ENCODE data around the gene APC. TPM values are rescaled to one million over a fixed set of nuclear protein-coding genes. Genes with fewer than 3 reads are reported as not detected.

The APC gene
- total RNA-seq, 1 donor from 2014 or later = 52.6 TPM

GRCh38 chr5:112787261-112787660 is 49.6 kb downstream of the APC start:
- no peak for DNase-seq

GRCh38 chr5:112787896-112788295 is 50.2 kb downstream of the APC start:
- DNase-seq = no peak

DNA sequence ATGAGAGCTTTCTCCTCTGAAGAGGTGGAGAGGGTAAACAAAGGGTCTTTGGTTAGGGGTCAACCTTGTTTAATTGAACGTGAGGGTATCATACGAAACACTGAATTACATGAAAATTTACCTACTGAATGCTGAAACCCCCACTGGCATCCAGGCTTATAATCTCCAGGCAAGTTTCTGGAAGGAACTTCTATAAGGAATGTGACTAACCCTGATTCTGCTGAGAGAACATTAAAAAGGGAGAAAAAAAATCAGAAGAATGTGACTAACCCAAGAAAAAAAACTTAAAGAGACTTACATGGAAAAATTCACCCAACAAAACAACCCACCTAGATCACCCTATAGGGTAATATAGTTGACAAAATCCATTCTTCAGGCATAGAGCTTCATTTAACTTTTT is 55.5 kb downstream of the APC start:
- DNase-seq = no peak

DNA sequence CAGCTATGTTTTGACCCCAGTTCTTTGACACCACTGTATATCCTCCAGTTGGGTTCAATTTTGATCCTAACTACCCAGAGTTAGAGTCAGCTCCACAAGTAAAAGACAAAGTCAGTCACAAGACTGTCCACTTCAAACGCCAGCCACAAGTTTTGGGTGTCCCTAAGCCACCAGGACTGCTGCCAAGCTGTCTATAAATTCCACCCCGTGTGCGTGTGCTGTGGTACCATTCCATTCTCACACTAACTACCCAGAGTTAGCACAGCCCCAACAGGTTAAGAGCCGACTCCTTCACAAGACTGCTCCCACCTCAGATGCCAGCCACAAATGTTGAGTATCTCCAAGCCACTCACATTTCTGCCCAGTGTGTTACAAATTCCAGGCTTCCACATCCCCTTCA is 56.7 kb downstream of the APC start:
- DNase-seq = no peak

- DNase-seq = no peak
Measured at GRCh38 chr5:112795342-112795741, 57.7 kb downstream of the APC start.

DNA sequence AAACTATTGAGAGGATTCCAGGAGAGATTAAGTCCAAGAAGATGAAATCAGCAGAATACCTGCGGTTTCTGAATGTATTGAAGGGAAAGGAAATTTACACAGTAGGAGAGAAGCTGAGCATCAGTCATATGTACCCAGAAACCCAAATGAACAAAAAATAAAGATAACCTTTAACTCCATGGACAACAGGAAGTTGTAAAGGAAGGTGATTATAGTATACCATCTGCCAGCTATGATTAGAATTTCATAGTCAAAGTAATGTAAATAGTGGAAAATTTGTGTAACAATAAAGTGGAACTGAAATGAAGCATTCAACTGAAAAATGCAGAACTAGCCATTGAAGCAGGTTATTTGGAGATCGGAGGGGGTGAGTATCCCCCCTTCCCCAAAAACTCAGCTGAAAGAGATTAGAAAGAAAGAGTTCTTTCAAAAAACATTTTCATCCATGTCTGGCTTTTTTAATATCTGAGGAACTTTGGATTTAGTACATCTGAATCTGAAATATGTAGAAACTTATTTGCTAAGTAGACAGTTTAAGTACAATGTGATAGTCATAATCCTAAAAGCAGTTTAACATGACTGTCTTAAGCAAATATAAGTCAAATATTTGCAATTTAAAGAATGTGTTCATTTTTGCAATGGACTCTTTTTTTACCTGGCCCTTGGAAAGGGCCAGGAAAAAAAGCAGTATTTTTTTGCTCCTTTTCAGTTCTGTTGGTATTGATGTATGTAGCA is 58.4 kb downstream of the APC start:
- no peak for DNase-seq

DNA sequence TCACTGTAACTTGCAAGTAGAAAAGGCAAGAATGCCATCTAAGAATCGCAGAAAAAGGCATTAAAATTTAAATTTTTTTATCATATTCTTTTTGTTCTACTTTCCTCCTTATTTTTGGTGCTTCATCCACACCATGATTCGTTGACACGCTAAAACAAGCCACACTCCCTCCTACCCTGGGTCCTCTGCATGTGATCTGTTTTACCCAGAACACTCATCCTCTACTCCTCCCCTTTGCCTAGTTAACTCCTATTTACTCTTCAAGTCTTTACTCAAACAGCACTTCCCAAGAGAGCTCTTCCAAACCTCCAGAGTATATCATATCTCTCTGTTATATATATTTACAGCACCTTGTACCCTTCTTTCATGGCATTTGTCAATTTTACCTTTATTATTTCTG is 62.0 kb downstream of the APC start:
- no peak for DNase-seq

DNA sequence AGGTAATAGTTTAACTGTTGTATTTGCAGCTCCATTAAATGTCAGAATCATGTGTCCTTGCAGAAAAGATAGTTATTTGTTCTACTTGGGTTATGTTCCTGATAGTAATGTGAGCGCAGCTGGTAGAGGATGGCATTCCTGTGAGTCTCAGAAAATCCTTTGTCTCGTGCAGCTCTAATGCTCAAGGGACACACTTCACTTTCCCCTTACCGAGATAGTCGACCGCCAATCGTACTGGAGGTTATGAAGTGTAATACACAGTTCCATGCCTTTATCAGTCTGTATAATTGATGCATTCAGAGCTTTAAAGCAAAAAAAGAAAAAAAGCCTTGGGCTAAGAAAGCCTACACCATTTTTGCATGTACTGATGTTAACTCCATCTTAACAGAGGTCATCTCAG is 63.2 kb downstream of the APC start:
- no peak for DNase-seq

DNA sequence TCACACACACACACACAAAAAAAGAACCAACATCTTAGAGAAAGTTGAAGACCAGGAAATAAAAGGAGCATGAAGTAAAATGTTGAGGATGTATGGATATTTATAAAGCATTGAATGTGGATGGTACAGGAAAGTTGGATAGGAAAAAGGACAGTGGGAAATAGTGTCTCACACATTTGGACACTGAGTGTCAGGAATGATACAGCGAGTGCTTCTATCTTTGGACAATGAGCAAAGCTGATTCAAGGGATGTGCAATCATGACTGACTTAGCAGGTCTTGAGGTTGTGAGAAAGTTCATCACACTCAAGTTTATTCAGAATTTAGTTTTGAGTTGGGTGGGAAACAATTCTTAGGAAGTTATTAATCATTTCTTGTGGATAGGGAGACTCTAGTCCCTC is 73.3 kb downstream of the APC start:
- no peak for DNase-seq

DNA sequence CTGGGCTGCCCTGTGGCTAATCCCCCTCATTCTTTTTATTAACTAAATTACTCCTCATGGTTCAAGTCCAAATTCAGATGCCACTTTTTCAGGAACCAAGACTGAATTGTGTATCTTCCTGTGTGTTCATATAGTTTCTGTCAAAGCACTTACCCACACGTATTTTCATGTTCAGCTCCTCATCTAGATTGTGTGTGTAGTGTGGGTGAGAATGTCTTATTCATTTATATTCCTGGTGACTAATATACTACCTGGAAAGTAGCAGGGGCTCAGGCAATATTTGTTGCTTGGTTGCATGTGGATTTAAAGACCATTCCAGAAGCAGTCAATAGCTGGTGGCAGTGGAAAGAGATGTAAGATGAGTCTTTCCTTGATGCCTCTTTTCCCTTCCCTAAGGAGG is 74.9 kb downstream of the APC start:
- no peak for DNase-seq

GRCh38 chr5:112820246-112820645 is 82.6 kb downstream of the APC start:
- DNase-seq = no peak

DNA sequence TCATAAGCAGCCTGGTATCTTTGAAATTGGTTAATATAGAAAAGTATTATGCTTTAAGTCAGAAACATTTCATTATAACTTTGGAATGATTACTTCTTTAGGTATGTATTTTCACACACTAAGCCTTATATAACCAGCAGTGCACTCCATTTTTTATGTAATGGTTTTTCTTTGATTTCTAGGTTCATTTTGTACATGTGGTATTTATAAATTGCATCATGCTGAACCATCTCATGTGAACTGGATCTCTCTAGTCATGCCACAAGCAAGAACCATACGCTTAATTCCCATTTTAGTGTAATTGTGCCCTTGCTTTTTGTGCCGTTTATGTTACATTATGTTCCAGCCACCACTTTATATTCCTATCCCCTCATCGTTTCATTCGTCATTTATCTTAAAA is 84.8 kb downstream of the APC start:
- no peak for DNase-seq

DNA sequence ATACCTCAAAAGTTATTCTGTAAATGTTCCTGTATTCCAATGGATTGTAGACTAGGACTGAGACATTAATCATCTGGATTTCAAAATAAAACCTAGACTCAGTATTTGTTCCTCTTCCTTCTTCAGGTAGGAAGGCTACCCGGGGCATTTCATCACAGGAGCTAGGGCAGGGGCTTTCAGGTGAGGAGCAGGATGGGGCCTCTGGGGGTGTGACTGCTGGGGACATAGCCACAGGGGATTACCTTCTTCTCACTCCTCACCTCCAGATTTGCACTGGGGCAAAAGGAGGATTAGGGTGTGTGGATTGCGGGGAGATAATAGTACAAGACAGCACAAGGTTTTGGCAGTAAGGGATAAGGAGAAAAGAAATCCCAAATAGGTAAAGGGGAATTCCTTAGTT is 85.5 kb downstream of the APC start:
- no peak for DNase-seq

DNA sequence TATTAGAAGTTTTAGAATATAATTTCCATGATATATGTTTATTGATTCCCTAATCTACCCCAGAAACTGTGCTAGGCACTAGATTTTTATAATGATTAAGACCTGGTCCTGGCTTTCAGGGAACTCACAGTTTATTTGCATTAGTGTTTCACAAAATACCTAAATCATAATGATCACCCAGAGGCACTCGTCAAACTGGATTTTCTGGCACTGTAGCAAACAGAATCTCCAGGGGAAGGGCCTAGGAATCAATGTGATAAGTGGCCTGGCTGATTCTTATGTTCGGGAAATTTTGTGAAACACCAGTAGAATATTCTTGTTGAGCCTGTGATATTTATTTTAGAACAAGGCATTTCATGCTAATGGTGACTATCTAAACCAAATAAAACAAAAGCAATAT is 86.0 kb downstream of the APC start:
- no peak for DNase-seq

GRCh38 chr5:112824197-112824596 is 86.5 kb downstream of the APC start:
- DNase-seq = no peak

DNA sequence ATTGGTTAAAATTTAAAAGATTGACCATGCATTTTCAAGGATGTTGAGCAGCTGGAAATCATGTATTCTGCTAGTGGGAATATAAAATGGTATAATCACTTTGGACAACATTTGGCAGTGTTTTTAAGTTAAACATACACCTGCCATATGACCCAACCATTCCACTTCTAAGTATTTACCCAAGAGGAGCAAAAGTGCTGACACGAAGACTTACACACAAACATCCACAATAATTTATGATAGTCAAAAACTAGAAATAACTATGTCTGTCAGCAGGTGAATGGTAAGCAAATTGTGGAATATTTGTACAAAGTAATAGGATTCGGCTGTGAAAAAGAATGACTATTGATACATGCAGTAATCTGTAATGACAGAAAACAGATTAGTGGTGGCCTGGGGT is 92.7 kb downstream of the APC start:
- no peak for DNase-seq

- no peak for DNase-seq
Measured at GRCh38 chr5:112833971-112834370, 96.3 kb downstream of the APC start.

DNA sequence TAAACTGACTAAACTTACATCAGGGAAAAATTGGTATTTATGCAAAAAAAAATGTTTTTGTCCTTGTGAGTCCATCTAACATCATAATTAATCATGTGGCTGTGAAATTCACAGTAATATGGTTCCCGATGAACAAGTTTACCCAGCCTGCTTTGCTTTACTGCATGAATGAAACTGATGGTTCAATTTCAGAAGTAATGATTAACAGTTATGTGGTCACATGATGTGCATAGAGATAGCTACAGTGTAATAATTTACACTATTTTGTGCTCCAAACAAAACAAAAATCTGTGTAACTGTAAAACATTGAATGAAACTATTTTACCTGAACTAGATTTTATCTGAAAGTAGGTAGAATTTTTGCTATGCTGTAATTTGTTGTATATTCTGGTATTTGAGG is 106.8 kb downstream of the APC start:
- DNase-seq = no peak

DNA sequence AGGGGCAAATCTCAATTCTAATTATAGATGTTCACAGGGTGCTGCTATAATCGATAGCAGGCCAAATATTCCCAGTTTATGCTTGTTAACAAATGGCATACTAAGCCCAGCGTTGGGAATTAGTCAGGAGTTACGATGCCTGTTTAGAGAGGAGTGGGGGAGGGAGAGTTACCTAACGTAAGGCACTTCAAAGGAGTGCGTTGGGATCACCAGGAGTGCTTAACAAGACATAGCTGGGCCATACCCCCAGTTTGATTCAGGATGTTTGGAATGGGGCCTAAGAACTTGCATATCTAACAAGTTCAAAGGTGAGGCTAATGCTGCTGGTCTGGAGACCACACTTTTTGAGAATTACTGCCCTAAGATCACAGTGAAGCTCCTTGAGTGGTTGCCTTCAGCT is 108.9 kb downstream of the APC start:
- DNase-seq = no peak

DNA sequence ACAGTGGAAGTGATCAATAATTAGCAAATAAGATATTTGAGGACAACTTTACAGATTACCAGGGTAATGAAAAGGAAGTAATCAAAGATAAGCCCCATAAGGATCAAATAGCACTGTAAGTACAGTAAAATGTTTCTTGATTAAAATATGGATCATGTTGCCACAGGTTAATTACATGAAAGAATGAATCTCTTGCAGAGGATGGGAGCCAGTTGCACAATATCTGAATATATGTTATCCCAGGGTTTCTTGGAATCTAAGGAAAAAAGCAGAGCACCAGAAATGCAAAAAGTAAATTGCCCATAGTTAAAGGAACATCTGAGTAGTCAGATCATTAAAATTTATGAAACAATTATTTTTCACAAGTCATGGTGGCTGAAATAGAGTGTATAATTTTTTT is 109.6 kb downstream of the APC start:
- no peak for DNase-seq

GRCh38 chr5:112848116-112848811 is 110.6 kb downstream of the APC start:
- DNase-seq = peak; percentile 59

DNA sequence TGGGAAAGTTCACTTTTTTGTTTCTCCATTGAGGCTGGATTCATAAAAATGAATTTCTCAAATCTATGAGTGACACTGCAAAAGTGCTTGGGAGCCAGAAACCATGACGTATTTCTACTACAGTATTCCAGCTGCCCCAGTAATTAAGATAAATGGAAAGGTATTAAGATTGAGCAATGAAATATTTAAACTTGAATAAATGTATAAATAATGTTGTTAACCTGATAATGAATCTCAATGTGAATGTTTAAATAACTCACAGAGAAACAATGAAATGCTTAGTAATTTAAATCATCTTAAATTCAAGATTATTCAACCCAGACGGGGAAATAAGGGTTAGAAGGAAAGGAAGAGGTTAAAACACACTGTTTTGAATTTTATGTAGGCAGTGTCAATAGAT is 112.2 kb downstream of the APC start:
- DNase-seq = no peak

- no peak for DNase-seq
Measured at GRCh38 chr5:112854651-112855050, 117.0 kb downstream of the APC start.

DNA sequence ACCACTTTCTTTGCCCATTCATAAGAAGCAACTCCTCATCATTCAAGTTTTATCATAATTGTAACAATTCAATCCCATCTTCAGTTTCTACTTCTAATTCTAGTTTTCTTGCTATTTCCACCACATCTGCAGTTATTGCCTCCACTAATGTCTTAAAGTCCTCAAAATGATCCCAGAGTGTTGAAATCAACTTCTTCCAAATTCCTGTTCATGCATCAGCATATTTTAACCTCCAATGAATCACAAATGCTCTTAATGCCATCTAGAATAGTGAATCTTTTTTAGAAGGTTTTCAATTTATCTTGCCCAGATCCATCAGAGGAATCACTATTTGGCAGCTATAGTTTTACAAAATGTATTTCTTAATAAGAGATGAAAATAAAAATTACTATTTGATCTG is 120.2 kb downstream of the APC start:
- DNase-seq = no peak
